HepG2 (cell line): ENCODE measurements around the gene DUS2. TPM values are rescaled to one million over a fixed set of nuclear protein-coding genes. Genes with fewer than 3 reads are reported as not detected.

ENCODE experiments used
- ATAC-seq: fragments of 200-7000 bp; cut with Tn5 transposase; 3 replicates; pipeline ENCODE4 v1.9.1; 2020; ENCODE audit warnings: mild to moderate bottlenecking, moderate library complexity
- BruUV-seq: library from RNA; stranded (reverse); fragments of 400-500 nt; replicated peaks from 2 replicates; lab custom pipeline; 2021; lab: Mats Ljungman, UMichigan
- CTCF ChIA-PET: fragments of 300-600 bp; formaldehyde crosslinking; extraction: SDS; loops from one replicate; lab custom pipeline; 2021; ENCODE audit warnings: low total read pairs, inconsistent platforms, low intra/inter-chr PET ratio; lab: Yijun Ruan, JAX
- POLR2A ChIA-PET: fragments of 350-600 bp; sonication (Branson Sonifier 250); formaldehyde crosslinking; loops from one replicate; lab custom pipeline; 2020; ENCODE audit warnings: antibody characterized with exemption, inconsistent platforms; lab: Yijun Ruan, JAX
- DNase-seq: peaks from one replicate; pipeline ENCODE4 v3.0.0-alpha.2; 2015; ENCODE audit warnings: low spot score
- FAIRE-seq: peaks from 3 replicates; lab custom pipeline; 2011; peaks lifted over from hg19 to GRCh38; lab: Jason Lieb, UNC
- H2AFZ ChIP-seq: one replicate; pipeline ENCODE4 v1.6.1; 2011; ENCODE audit warnings: low read length, inconsistent platforms
- H3K27ac ChIP-seq: fragments of 300-600 bp; 3 replicates; pipeline ENCODE4 v1.8.0; 2011; ENCODE audit warnings: mixed run types, mild to moderate bottlenecking, mixed read lengths, low read length, inconsistent platforms; ENCODE audit not compliant: insufficient read depth; ENCODE audit errors: extremely low read length
- H3K27me3 ChIP-seq, 2 experiments: fragments of 200-600 bp in 1 of 2; 2 replicates in 1 of 2; 3 replicates in 1 of 2; pipeline versions ENCODE4 v1.6.0 to v1.8.0; 2011; ENCODE audit warnings: low read length in 2 of 2, mild to moderate bottlenecking in 2 of 2, moderate library complexity in 2 of 2, inconsistent platforms in 1 of 2; ENCODE audit not compliant: insufficient read depth in 2 of 2, control insufficient read depth in 1 of 2
- H3K36me3 ChIP-seq, 2 experiments: fragments of 200-600 bp in 1 of 2; replicated peaks in 1 of 2; 2 replicates in 1 of 2; 3 replicates in 1 of 2; pipeline versions ENCODE4 v1.5.1 to v1.8.0; 2011; ENCODE audit warnings: low read length in 2 of 2, inconsistent platforms in 1 of 2; ENCODE audit not compliant: insufficient read depth in 2 of 2, control insufficient read depth in 1 of 2
- H3K4me1 ChIP-seq: 2 replicates; pipeline ENCODE4 v1.5.1; 2012; ENCODE audit warnings: low read length, inconsistent platforms; ENCODE audit not compliant: insufficient read depth
- H3K4me2 ChIP-seq: 2 replicates; pipeline ENCODE4 v1.6.0; 2011; ENCODE audit warnings: low read depth, low read length, inconsistent platforms
- H3K4me3 ChIP-seq, 3 experiments: fragments of 200-600 bp in 1 of 3; sonication (generic), shearing (Covaris generic) in 1 of 3; replicated peaks in 1 of 3; 2 replicates each; pipeline ENCODE4 v1.5.1; 2011 to 2016; ENCODE audit warnings: low read length in 3 of 3, inconsistent platforms in 2 of 3, low read depth in 2 of 3, mild to moderate bottlenecking in 2 of 3, control low read depth in 1 of 3, mixed read lengths in 1 of 3; ENCODE audit not compliant: insufficient read depth in 1 of 3
- H3K79me2 ChIP-seq: one replicate; pipeline ENCODE4 v1.6.1; 2011; ENCODE audit warnings: low read length, inconsistent platforms; ENCODE audit not compliant: insufficient read depth
- H3K9ac ChIP-seq: 2 replicates; pipeline ENCODE4 v1.6.0; 2011; ENCODE audit warnings: mild to moderate bottlenecking, low read depth, low read length, inconsistent platforms; ENCODE audit not compliant: insufficient read depth
- H3K9me3 ChIP-seq: 2 replicates; pipeline ENCODE4 v1.5.1; 2012; ENCODE audit warnings: mild to moderate bottlenecking, low read length
- H4K20me1 ChIP-seq: 2 replicates; pipeline ENCODE4 v1.6.0; 2011; ENCODE audit warnings: inconsistent platforms, mild to moderate bottlenecking, low read length, moderate library complexity; ENCODE audit not compliant: insufficient read depth
- LCORL ChIP-seq, 2 experiments: fragments of 450-650 bp in 1 of 2; sonication (generic) in 1 of 2; formaldehyde crosslinking in 1 of 2; IDR thresholded peaks; 2 replicates each; pipeline versions ENCODE4 v1.5.0 to v1.6.1; 2017 to 2020; ENCODE audit warnings: antibody characterized with exemption in 1 of 2, missing genetic modification reagents in 1 of 2
- NCOR1 ChIP-seq: fragments of 200-600 bp; sonication (generic); IDR thresholded peaks from 2 replicates; pipeline ENCODE4 v1.7.0; 2017; ENCODE audit warnings: antibody characterized with exemption, low read length, borderline replicate concordance
- SMARCE1 ChIP-seq: fragments of 450-650 bp; IDR thresholded peaks from 2 replicates; pipeline ENCODE4 v1.6.1; 2017; ENCODE audit warnings: borderline replicate concordance
- STAT5B ChIP-seq: sonication (generic); formaldehyde crosslinking; IDR thresholded peaks from 2 replicates; pipeline ENCODE4 v1.4.0; 2020; ENCODE audit warnings: missing genetic modification reagents
- ZNF382 ChIP-seq: sonication (generic); formaldehyde crosslinking; IDR thresholded peaks from 2 replicates; pipeline ENCODE4 v1.5.0; 2020; ENCODE audit warnings: missing genetic modification reagents, mild to moderate bottlenecking, borderline replicate concordance
- ZNF672 ChIP-seq: sonication (generic); formaldehyde crosslinking; IDR thresholded peaks from 2 replicates; pipeline ENCODE4 v1.8.1; 2022; ENCODE audit warnings: missing genetic modification reagents
- ZNF788 ChIP-seq: sonication (generic); formaldehyde crosslinking; IDR thresholded peaks from 2 replicates; pipeline ENCODE4 v1.5.0; 2020; ENCODE audit warnings: mild to moderate bottlenecking, missing genetic modification reagents, borderline replicate concordance
- WGBS: methylation state at CpG from one replicate; pipeline ENCODE4 v1.1.6; 2017; ENCODE audit warnings: low lambda C conversion rate; 5-methylcytosine and 5-hydroxymethylcytosine counted together
- in situ Hi-C: cut with HindIII; loops from 2 replicates; pipeline ENCODE4 v1.10.0; 2017; ENCODE audit warnings: low pct_unique_long_range_greater_than_20kb; ENCODE audit not compliant: extremely low pct_ligation_motif_present
- intact Hi-C: fragments of 100-400 bp; cut with micrococcal nuclease; formaldehyde crosslinking; loops from one replicate; pipeline ENCODE4 v1.10.0; 2022; ENCODE audit not compliant: unreplicated experiment
- polyA plus RNA-seq, 8 experiments: library from polyadenylated mRNA; depleted of rRNA in 3 of 8; stranded (reverse) in 7 of 8; unstranded in 1 of 8; fragments of >200 nt; fragmentation: Illumina TruSeq in 4 of 8; extraction: Trizol in 4 of 8; gene quantifications; 2 replicates each; pipeline versions ENCODE4 v1.2.1 to v1.2.3, GENCODE V29; 2011 to 2016; ENCODE audit warnings: low read depth in 4 of 8, missing spikeins in 1 of 8, mixed read lengths in 1 of 8; ENCODE audit not compliant: insufficient read depth in 1 of 8
- total RNA-seq, 5 experiments: library from RNA; depleted of rRNA; stranded (reverse); fragments of >200 nt; fragmentation: Illumina TruSeq; extraction: Trizol; gene quantifications; 2 replicates each; pipeline ENCODE4 v1.2.3, GENCODE V29; 2016; ENCODE audit warnings: low read depth in 1 of 5
- TF ChIP-seq, protein P1 (sequence below): sonication (generic); formaldehyde crosslinking; IDR thresholded peaks from 2 replicates; pipeline ENCODE4 v1.8.0; 2022; ENCODE audit warnings: mild to moderate bottlenecking, missing genetic modification reagents; ENCODE audit not compliant: insufficient replicate concordance
- TF ChIP-seq, protein P2 (sequence below): sonication (generic); formaldehyde crosslinking; IDR thresholded peaks from 2 replicates; pipeline ENCODE4 v1.4.0; 2020; ENCODE audit warnings: mild to moderate bottlenecking, missing genetic modification reagents
- TF ChIP-seq, protein P3 (sequence below): sonication (generic); formaldehyde crosslinking; IDR thresholded peaks from 2 replicates; pipeline ENCODE4 v1.9.0; 2021; ENCODE audit warnings: missing genetic modification reagents, borderline replicate concordance

DUS2 gene
- total and polyA plus RNA-seq, 2 of the 13 experiments (the other 11 are each of a cell fraction or from before 2014, with no cell fraction given): 17.8 to 25.1 TPM

DNA sequence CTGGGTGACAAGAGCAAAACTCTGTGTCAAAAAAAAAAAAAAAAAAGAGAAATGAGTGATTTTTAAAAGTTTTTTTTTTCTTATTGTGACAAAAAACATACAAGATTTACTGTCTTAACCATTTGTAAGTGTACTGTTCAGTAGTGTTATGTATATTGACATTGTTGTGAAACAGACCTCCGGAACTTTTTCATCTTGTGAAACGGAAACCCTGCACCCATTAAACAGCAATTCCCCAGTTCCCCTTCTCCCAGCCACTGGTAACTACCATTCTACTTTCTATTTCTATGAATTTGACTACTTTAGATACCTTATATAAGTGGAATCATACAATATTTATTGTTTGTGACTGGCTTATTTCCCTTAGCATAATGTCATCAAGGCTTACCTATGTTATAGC, 18.7 kb downstream of the DUS2 start:
- in situ Hi-C loops: loop anchor here (5.0 to 10.0 kb wide), 4 partner anchors 49 to 227 kb away; partner anchors contain the start of genes LCAT and NRN1L
- POLR2A ChIA-PET: interaction anchor here (0.7 kb wide), 1 partner anchor 108 kb away, joined by 3 read pairs; no protein-coding TSS in a partner anchor
- Histone ChIP-seq H3K4me1 (peaks cover 5% of the 10 kb centered on the region; the same call in 1 of the 2 replicates), H3K79me2 (no peaks in the 10 kb centered on the region), H3K27ac (no peak overlapping the region), H3K9me3 (no peaks in the 10 kb centered on the region), H4K20me1 (no peaks in the 10 kb centered on the region), H3K4me2 (no peak overlapping the region), H3K9ac (no peak overlapping the region)
- BruUV-seq: no TSS peak
- DNase-seq: no peak
- no peak for FAIRE-seq
- TF ChIP-seq, protein P1, sequence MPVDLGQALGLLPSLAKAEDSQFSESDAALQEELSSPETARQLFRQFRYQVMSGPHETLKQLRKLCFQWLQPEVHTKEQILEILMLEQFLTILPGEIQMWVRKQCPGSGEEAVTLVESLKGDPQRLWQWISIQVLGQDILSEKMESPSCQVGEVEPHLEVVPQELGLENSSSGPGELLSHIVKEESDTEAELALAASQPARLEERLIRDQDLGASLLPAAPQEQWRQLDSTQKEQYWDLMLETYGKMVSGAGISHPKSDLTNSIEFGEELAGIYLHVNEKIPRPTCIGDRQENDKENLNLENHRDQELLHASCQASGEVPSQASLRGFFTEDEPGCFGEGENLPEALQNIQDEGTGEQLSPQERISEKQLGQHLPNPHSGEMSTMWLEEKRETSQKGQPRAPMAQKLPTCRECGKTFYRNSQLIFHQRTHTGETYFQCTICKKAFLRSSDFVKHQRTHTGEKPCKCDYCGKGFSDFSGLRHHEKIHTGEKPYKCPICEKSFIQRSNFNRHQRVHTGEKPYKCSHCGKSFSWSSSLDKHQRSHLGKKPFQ (CRISPR knock-in tag): no peak
- TF ChIP-seq ZNF672 (CRISPR knock-in tag) (no peak), ZNF788 (no peak), STAT5B (no peak)
- TF ChIP-seq, all 625 proteins: peak for 0
- Histone ChIP-seq H2AFZ (no peak overlapping the region), H3K4me3 (no peak overlapping the region), H3K36me3 (peaks cover 1 to 28% of the 10 kb centered on the region in 2 experiments; a peak in 3 of 5 replicates), H3K27me3 (no peaks in the 10 kb centered on the region)
- WGBS: 84% methylated on average over 2 of the region's 2 CpGs
- ATAC-seq: no peak
- CTCF ChIA-PET: interaction anchor here (1.8 to 2.5 kb wide), 2 partner anchors 49 to 98 kb away, joined by 5 to 46 read pairs; partner anchors contain the start of gene LCAT
- intact Hi-C loops: loop anchor here (2.0 to 5.0 kb wide), 2 partner anchors 99 to 159 kb away; partner anchors contain the start of gene NRN1L

DNA sequence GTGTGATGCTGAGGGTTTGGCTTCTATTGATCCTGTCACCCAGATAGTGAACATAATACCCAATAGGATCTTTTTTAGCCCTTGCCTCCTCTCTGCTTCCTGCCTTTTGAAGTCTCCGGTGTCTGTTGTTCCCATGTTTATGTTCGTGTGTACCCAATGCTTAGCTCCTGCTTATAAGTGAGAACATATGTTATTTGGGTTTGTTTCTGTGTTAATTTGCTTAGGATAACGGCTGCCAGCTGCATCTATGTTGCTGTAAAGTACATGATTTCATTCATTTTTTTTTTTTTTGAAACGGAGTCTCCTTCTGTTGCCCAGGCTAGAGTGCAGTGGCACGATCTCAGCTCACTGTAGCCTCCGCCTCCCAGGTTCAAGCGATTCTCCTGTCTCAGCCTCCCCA, 23.0 kb downstream of the DUS2 start:
- H3K27ac ChIP-seq: no peak overlapping the region
- H3K79me2 ChIP-seq: no peaks in the 10 kb centered on the region
- 95% methylated on average over 7 of the region's 7 CpGs for WGBS
- intact Hi-C loops: no loop called here
- POLR2A ChIA-PET: no interaction called here
- H3K9me3 ChIP-seq: no peaks in the 10 kb centered on the region
- H3K9ac ChIP-seq: no peak overlapping the region
- H3K4me2 ChIP-seq: no peak overlapping the region
- CTCF ChIA-PET: no interaction called here
- DNase-seq (no peak), ATAC-seq (no peak), FAIRE-seq (no peak)
- no peak overlapping the region for H2AFZ ChIP-seq
- H3K27me3 ChIP-seq: no peaks in the 10 kb centered on the region
- in situ Hi-C loops: loop anchor here (10.0 kb wide), 2 partner anchors 161 to 231 kb away; partner anchors contain the start of gene NRN1L
- no peaks in the 10 kb centered on the region for H4K20me1 ChIP-seq
- BruUV-seq: no TSS peak
- no peak overlapping the region for H3K4me3 ChIP-seq
- peaks cover 9 to 37% of the 10 kb centered on the region in 2 experiments for H3K36me3 ChIP-seq
- 0 out of 2 replicates have a peak, but pooled peaks cover 8% of the 10 kb centered on the region for H3K4me1 ChIP-seq
- no peak for TF ChIP-seq ZNF382 (CRISPR knock-in tag)
- no peak for TF ChIP-seq NCOR1
- TF ChIP-seq, protein P2, sequence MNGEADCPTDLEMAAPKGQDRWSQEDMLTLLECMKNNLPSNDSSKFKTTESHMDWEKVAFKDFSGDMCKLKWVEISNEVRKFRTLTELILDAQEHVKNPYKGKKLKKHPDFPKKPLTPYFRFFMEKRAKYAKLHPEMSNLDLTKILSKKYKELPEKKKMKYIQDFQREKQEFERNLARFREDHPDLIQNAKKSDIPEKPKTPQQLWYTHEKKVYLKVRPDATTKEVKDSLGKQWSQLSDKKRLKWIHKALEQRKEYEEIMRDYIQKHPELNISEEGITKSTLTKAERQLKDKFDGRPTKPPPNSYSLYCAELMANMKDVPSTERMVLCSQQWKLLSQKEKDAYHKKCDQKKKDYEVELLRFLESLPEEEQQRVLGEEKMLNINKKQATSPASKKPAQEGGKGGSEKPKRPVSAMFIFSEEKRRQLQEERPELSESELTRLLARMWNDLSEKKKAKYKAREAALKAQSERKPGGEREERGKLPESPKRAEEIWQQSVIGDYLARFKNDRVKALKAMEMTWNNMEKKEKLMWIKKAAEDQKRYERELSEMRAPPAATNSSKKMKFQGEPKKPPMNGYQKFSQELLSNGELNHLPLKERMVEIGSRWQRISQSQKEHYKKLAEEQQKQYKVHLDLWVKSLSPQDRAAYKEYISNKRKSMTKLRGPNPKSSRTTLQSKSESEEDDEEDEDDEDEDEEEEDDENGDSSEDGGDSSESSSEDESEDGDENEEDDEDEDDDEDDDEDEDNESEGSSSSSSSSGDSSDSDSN: no peak
- TF ChIP-seq SMARCE1: no peak
- no peak for TF ChIP-seq LCORL (IDR thresholded peaks at IDR 0.05)
- no peak for TF ChIP-seq LCORL (CRISPR knock-in tag; IDR thresholded peaks at IDR 0.05)
- TF ChIP-seq, protein P3, sequence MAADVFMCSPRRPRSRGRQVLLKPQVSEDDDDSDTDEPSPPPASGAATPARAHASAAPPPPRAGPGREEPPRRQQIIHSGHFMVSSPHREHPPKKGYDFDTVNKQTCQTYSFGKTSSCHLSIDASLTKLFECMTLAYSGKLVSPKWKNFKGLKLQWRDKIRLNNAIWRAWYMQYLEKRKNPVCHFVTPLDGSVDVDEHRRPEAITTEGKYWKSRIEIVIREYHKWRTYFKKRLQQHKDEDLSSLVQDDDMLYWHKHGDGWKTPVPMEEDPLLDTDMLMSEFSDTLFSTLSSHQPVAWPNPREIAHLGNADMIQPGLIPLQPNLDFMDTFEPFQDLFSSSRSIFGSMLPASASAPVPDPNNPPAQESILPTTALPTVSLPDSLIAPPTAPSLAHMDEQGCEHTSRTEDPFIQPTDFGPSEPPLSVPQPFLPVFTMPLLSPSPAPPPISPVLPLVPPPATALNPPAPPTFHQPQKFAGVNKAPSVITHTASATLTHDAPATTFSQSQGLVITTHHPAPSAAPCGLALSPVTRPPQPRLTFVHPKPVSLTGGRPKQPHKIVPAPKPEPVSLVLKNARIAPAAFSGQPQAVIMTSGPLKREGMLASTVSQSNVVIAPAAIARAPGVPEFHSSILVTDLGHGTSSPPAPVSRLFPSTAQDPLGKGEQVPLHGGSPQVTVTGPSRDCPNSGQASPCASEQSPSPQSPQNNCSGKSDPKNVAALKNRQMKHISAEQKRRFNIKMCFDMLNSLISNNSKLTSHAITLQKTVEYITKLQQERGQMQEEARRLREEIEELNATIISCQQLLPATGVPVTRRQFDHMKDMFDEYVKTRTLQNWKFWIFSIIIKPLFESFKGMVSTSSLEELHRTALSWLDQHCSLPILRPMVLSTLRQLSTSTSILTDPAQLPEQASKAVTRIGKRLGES (CRISPR knock-in tag): no peak
